ENCODE data around the gene CSTB.

- no peak for TF ChIP-seq CTCF (IDR thresholded peaks at IDR 0.05; ENCODE audit: low read depth, low read length, missing input control)
- TF ChIP-seq YY1 (IDR thresholded peaks at IDR 0.05) = no peak
- TF ChIP-seq MAX (IDR thresholded peaks at IDR 0.05) = no peak
- TF ChIP-seq RAD21 (IDR thresholded peaks at IDR 0.05) = no peak
- TF ChIP-seq RXRA (IDR thresholded peaks at IDR 0.05) = no peak
Observed at GRCh38 chr21:43793243-43793642, 17.1 kb upstream of the CSTB start.
